Ishikawa (cell line): ENCODE measurements around the gene RBM20.

ENCODE experiments used
- CEBPB ChIP-seq: IDR thresholded peaks from 2 replicates; pipeline ENCODE4 v1.6.1; 2012
- CREB1 ChIP-seq: IDR thresholded peaks from 2 replicates; pipeline ENCODE4 v1.6.1; 2012; ENCODE audit warnings: low read depth
- EGR1 ChIP-seq: IDR thresholded peaks from 2 replicates; pipeline ENCODE4 v1.6.1; 2012
- EP300 ChIP-seq: IDR thresholded peaks from 2 replicates; pipeline ENCODE4 v1.6.1; 2012; ENCODE audit warnings: borderline replicate concordance
- FOXM1 ChIP-seq: IDR thresholded peaks from 2 replicates; pipeline ENCODE4 v1.6.1; 2012; ENCODE audit warnings: low read depth, borderline replicate concordance
- NFIC ChIP-seq: IDR thresholded peaks from 2 replicates; pipeline ENCODE4 v1.6.1; 2012
- RAD21 ChIP-seq: IDR thresholded peaks from 2 replicates; pipeline ENCODE4 v1.6.1; 2012; ENCODE audit warnings: low read depth
- REST ChIP-seq: IDR thresholded peaks from 2 replicates; pipeline ENCODE4 v1.6.1; 2012; ENCODE audit warnings: low read depth, mild to moderate bottlenecking
- TAF1 ChIP-seq: IDR thresholded peaks from 2 replicates; pipeline ENCODE4 v1.6.1; 2012; ENCODE audit warnings: low read depth, mild to moderate bottlenecking
- TCF12 ChIP-seq: IDR thresholded peaks from 2 replicates; pipeline ENCODE4 v1.6.1; 2012; ENCODE audit warnings: low read depth
- TEAD4 ChIP-seq: IDR thresholded peaks from 2 replicates; pipeline ENCODE4 v1.6.1; 2012
- USF1 ChIP-seq: IDR thresholded peaks from 2 replicates; pipeline ENCODE4 v1.6.1; 2012
- YY1 ChIP-seq: IDR thresholded peaks from 2 replicates; pipeline ENCODE4 v1.6.1; 2012; ENCODE audit warnings: low read depth
- ZBTB7A ChIP-seq: IDR thresholded peaks from 2 replicates; pipeline ENCODE4 v1.6.1; 2012; ENCODE audit warnings: low read depth
- TF ChIP-seq, protein P1 (sequence below): IDR thresholded peaks from 2 replicates; pipeline ENCODE4 v1.6.1; 2012

Gene RBM20

GRCh38 chr10:110717781-110718589 lies 73.8 kb downstream of the RBM20 start:
- TF ChIP-seq YY1, result no peak
- TF ChIP-seq CREB1, result no peak
- no peak for TF ChIP-seq EGR1
- TF ChIP-seq ZBTB7A, result no peak
- TF ChIP-seq, protein P1, sequence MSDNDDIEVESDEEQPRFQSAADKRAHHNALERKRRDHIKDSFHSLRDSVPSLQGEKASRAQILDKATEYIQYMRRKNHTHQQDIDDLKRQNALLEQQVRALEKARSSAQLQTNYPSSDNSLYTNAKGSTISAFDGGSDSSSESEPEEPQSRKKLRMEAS, result no peak
- TF ChIP-seq USF1, result no peak
- TF ChIP-seq TCF12, result no peak
- TF ChIP-seq FOXM1, result no peak
- TF ChIP-seq CEBPB, result no peak
- TF ChIP-seq RAD21, result no peak
- TF ChIP-seq NFIC, result no peak
- no peak for TF ChIP-seq TEAD4
- TF ChIP-seq REST, result no peak
- no peak for TF ChIP-seq EP300
- TF ChIP-seq TAF1, result no peak

GRCh38 chr10:110721406-110722038 lies 77.4 kb downstream of the RBM20 start:
- TF ChIP-seq FOXM1 (no peak), USF1 (no peak), TAF1 (no peak)

DNA sequence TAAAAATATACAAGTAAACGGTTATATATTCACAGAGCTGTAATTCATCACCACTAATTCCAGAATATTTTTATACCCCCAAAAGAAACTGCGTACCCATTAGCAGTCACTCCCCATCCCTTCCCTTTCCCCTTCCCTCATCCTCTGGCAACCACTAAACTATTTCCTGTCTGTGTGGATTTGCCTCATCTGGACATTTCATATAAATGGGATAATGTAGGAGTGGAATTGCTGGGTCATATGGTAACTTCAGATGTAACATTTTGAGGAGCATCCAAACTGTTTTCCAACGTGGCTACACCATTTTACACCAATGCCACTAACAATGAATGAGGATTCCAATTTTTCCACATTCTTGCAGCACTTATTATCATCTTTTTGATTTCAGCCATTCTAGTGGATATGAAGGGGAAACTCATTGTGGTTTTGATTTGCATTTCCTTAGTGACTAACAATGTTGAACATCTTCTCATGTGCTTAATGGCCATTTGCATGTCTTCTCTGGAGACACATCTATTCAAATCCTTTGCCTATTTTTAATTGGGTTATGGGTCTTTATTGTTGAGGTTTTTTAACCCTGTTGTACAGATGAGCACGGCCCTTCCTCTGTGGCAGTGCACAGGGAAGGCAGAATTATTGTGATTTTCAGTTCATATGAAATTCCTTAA lies 79.2 kb downstream of the RBM20 start:
- TF ChIP-seq, protein P1, result no peak

DNA sequence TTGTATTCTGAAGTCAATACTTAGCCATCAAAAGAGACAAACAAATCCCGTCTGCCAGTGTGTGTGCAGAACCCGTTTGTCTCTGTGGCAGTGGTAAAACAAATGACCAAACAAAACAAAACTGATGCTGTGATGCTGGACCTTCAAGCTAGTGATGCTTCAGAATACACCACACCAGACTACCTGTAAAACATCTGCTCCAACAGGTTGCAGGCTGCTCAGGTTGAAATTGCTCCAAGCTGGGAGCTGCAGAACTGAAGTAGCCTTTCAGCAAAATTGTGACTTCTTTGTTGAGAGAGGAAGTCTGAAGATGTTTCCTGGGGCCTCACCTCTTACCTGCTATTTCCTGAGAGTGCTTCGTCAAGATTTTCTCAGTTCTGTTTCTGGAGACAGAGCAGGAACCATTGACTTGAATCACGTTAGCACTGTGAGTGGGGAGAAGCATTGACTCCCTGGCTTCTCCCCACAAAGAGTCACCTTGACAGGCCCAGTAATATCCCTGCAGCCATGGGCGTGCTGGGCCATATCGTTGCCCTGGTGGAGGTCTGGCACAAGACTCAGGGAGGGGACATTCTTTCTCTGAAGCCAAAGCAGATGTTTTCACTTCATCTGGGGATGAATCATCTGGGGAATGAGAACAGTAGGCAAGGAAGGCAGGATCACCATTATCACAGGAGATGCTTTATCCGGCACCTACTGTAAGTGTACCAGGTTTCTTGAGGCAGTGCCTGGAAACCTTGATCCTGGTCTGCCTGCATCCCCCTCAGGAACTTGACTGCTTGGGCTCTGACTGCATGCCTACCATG lies 80.2 kb downstream of the RBM20 start:
- TF ChIP-seq CREB1 (no peak), NFIC (no peak), CEBPB (no peak), TAF1 (no peak), YY1 (no peak), TEAD4 (no peak), RAD21 (no peak), EP300 (no peak), EGR1 (no peak), TCF12 (no peak), USF1 (no peak), ZBTB7A (no peak), FOXM1 (no peak), REST (no peak)
- TF ChIP-seq, protein P1, result no peak

DNA sequence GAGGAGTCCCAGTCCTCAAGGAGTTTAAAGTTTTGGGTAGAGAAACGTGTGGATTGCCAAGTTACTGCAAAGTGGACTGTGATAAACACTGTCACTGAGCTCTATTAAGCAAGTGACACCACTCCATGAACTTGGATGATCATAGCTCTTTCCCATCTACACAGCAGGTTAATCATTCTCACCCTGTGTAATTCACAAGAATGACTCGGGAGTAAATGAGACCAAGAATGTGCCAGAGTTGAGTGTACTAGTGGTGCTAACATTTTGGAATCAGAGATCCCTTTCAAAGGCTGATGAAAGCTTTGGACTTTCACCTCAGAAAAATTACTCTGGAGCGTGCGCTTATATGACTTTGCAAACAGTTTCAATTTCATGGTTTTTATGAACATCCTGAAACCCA lies 80.8 kb downstream of the RBM20 start:
- TF ChIP-seq CEBPB (no peak), REST (no peak), RAD21 (no peak), FOXM1 (no peak), NFIC (no peak), CREB1 (no peak), TEAD4 (no peak), EGR1 (no peak), ZBTB7A (no peak), TCF12 (no peak), EP300 (no peak), USF1 (no peak), YY1 (no peak), TAF1 (no peak)
- TF ChIP-seq, protein P1, result no peak
